Activated naive CD4-positive, alpha-beta T cell treated with anti-CD3 and anti-CD28 coated beads, Interleukin-2, amount 50 U/mL, for 24 hours (primary cell): ENCODE results near the gene MDK.

Experiments used
- H3K27ac Mint-ChIP-seq: one replicate; pipeline ENCODE4 v1.8.0; 2021; ENCODE audit warnings: mild to moderate bottlenecking, mixed read lengths
- H3K27me3 Mint-ChIP-seq: one replicate; pipeline ENCODE4 v1.8.0; 2021; ENCODE audit warnings: mixed read lengths
- H3K36me3 Mint-ChIP-seq: one replicate; pipeline ENCODE4 v1.8.0; 2021; ENCODE audit warnings: mixed read lengths
- H3K4me1 Mint-ChIP-seq: one replicate; pipeline ENCODE4 v1.8.0; 2021; ENCODE audit warnings: mixed read lengths
- H3K4me3 Mint-ChIP-seq: one replicate; pipeline ENCODE4 v1.8.0; 2021; ENCODE audit warnings: mild to moderate bottlenecking, mixed read lengths
- H3K9me3 Mint-ChIP-seq: one replicate; pipeline ENCODE4 v1.8.0; 2021; ENCODE audit warnings: mixed read lengths

The MDK gene

GRCh38 chr11:46392421-46393230 is 11.2 kb downstream of the MDK start:
- Mint-ChIP-seq H3K27ac (peak overlapping the region; percentile 70), H3K36me3 (peaks cover 3% of the 10 kb centered on the region)

GRCh38 chr11:46393231-46393616 is 11.8 kb downstream of the MDK start:
- H3K27ac Mint-ChIP-seq, result no peak overlapping the region
- peaks cover 4% of the 10 kb centered on the region for H3K36me3 Mint-ChIP-seq

More at GRCh38 chr11:46392421-46393230, 11.2 kb downstream of the MDK start:
- peaks cover 22% of the 10 kb centered on the region for H3K4me1 Mint-ChIP-seq
- peaks cover 20% of the 10 kb centered on the region for H3K27me3 Mint-ChIP-seq
- no peaks in the 10 kb centered on the region for H3K9me3 Mint-ChIP-seq
- peak overlapping the region; percentile 68 for H3K4me3 Mint-ChIP-seq

GRCh38 chr11:46393759-46394158 is 12.3 kb downstream of the MDK start:
- Mint-ChIP-seq H3K4me3 (no peak overlapping the region), H3K36me3 (peaks cover 4% of the 10 kb centered on the region), H3K9me3 (no peaks in the 10 kb centered on the region), H3K27ac (no peak overlapping the region), H3K4me1 (peaks cover 13% of the 10 kb centered on the region), H3K27me3 (peaks cover 14% of the 10 kb centered on the region)

More at GRCh38 chr11:46393231-46393616, 11.8 kb downstream of the MDK start:
- peaks cover 16% of the 10 kb centered on the region for H3K27me3 Mint-ChIP-seq
- H3K9me3 Mint-ChIP-seq, result no peaks in the 10 kb centered on the region
- H3K4me3 Mint-ChIP-seq, result peak overlapping the region; percentile 68
- H3K4me1 Mint-ChIP-seq, result peaks cover 18% of the 10 kb centered on the region

DNA sequence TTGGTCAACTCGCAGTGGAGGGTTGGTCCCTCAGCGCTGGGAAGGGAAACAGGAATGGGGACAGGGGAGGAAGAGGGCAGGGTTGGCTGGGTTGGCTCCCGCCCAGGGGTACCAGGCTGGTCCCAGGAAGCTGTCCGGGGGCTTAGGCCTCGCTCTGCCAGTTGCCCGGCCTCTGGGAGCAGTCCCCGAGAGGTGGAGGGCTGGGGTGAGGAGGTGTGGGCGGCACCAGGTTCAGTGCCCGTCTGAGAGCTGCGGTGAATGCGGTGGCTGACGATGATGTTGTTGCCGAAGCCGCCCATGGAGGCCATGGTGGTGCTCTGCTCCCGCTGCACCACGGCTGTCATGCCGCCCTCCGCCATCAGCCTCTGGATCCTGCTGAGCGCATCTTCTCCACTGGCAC is 16.1 kb downstream of the MDK start:
- H3K4me3 Mint-ChIP-seq, result no peak overlapping the region
- H3K27ac Mint-ChIP-seq, result peak overlapping the region; percentile 70
- no peaks in the 10 kb centered on the region for H3K9me3 Mint-ChIP-seq
- peaks cover 6% of the 10 kb centered on the region for H3K36me3 Mint-ChIP-seq
- peaks cover 6% of the 10 kb centered on the region for H3K27me3 Mint-ChIP-seq
- peaks cover 7% of the 10 kb centered on the region for H3K4me1 Mint-ChIP-seq

- Mint-ChIP-seq H3K4me3 (no peak overlapping the region), H3K9me3 (no peaks in the 10 kb centered on the region), H3K27ac (peak overlapping the region; percentile 62), H3K36me3 (peaks cover 15% of the 10 kb centered on the region), H3K4me1 (no peaks in the 10 kb centered on the region), H3K27me3 (no peaks in the 10 kb centered on the region)
These were observed 21.8 kb downstream of the MDK start for GRCh38 chr11:46402957-46403902.

- no peak overlapping the region for H3K4me3 Mint-ChIP-seq
- no peaks in the 10 kb centered on the region for H3K27me3 Mint-ChIP-seq
- H3K36me3 Mint-ChIP-seq, result peaks cover 17% of the 10 kb centered on the region
- no peaks in the 10 kb centered on the region for H3K9me3 Mint-ChIP-seq
- H3K4me1 Mint-ChIP-seq, result no peaks in the 10 kb centered on the region
- no peak overlapping the region for H3K27ac Mint-ChIP-seq
These were observed 23.1 kb downstream of the MDK start for GRCh38 chr11:46404476-46405017.

GRCh38 chr11:46407635-46408034 is 26.2 kb downstream of the MDK start:
- no peak overlapping the region for H3K27ac Mint-ChIP-seq
- no peaks in the 10 kb centered on the region for H3K9me3 Mint-ChIP-seq
- H3K36me3 Mint-ChIP-seq, result peaks cover 17% of the 10 kb centered on the region
- no peaks in the 10 kb centered on the region for H3K27me3 Mint-ChIP-seq
- H3K4me3 Mint-ChIP-seq, result no peak overlapping the region
- no peaks in the 10 kb centered on the region for H3K4me1 Mint-ChIP-seq

GRCh38 chr11:46408407-46408986 is 27.0 kb downstream of the MDK start:
- Mint-ChIP-seq H3K4me1 (no peaks in the 10 kb centered on the region), H3K36me3 (peaks cover 15% of the 10 kb centered on the region), H3K4me3 (no peak overlapping the region), H3K9me3 (no peaks in the 10 kb centered on the region), H3K27me3 (no peaks in the 10 kb centered on the region), H3K27ac (no peak overlapping the region)

DNA sequence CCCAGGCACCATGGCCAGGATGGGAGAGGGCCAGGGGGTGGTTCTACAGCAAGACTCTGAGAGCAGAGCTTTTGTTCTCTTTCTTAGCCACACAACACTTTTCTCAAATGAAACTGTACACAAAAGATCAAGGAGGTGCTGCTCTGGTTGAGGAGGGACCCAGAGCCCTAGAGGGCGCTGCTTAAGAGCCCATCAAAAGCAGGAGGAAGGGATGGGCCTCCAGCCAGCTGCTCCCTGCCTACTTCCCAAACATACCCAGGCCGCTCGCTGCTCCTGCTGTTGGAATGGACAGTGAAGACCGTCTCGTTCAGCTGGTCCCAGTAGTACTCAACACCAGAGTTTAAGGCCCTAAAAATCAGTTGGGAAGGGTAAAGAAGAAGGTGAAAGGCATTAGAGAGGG is 28.6 kb downstream of the MDK start:
- no peak overlapping the region for H3K4me3 Mint-ChIP-seq
- H3K9me3 Mint-ChIP-seq, result no peaks in the 10 kb centered on the region
- peaks cover 12% of the 10 kb centered on the region for H3K4me1 Mint-ChIP-seq
- peaks cover 15% of the 10 kb centered on the region for H3K36me3 Mint-ChIP-seq
- H3K27ac Mint-ChIP-seq, result no peak overlapping the region
- no peaks in the 10 kb centered on the region for H3K27me3 Mint-ChIP-seq

GRCh38 chr11:46413760-46414465 is 32.4 kb downstream of the MDK start:
- peaks cover 23% of the 10 kb centered on the region for H3K4me1 Mint-ChIP-seq
- H3K36me3 Mint-ChIP-seq, result peaks cover 12% of the 10 kb centered on the region
- H3K4me3 Mint-ChIP-seq, result no peak overlapping the region
- no peaks in the 10 kb centered on the region for H3K9me3 Mint-ChIP-seq
- H3K27ac Mint-ChIP-seq, result no peak overlapping the region
- no peaks in the 10 kb centered on the region for H3K27me3 Mint-ChIP-seq

GRCh38 chr11:46414466-46414796 is 33.0 kb downstream of the MDK start:
- H3K27me3 Mint-ChIP-seq, result no peaks in the 10 kb centered on the region
- H3K4me3 Mint-ChIP-seq, result no peak overlapping the region
- H3K4me1 Mint-ChIP-seq, result peaks cover 23% of the 10 kb centered on the region
- peaks cover 12% of the 10 kb centered on the region for H3K36me3 Mint-ChIP-seq
- no peaks in the 10 kb centered on the region for H3K9me3 Mint-ChIP-seq
- no peak overlapping the region for H3K27ac Mint-ChIP-seq

GRCh38 chr11:46414879-46415278 is 33.4 kb downstream of the MDK start:
- Mint-ChIP-seq H3K27me3 (no peaks in the 10 kb centered on the region), H3K4me1 (peaks cover 23% of the 10 kb centered on the region), H3K9me3 (no peaks in the 10 kb centered on the region), H3K27ac (no peak overlapping the region), H3K4me3 (no peak overlapping the region), H3K36me3 (peaks cover 11% of the 10 kb centered on the region)

DNA sequence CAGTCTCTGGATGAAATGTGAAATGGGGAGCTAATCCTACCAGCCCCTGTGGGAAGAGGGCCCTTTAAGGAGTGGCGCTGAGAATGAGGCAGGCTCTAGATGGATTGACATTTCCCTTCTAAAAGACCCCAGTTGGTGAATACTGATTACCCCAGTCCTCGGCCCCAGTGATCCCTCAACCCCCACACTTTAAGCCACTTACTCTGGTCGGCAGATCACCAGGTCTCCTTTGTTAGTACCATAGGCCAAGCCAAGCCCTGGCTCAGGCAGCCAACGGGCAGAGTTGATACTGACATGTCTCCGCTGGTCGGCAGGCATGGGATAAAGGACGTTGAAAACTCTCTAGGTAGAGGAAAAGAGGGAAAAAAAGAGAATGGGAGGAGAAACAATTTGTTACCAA is 36.2 kb downstream of the MDK start:
- H3K27ac Mint-ChIP-seq, result no peak overlapping the region

GRCh38 chr11:46418751-46419150 is 37.3 kb downstream of the MDK start:
- Mint-ChIP-seq H3K27me3 (no peaks in the 10 kb centered on the region), H3K9me3 (no peaks in the 10 kb centered on the region), H3K27ac (no peak overlapping the region), H3K4me1 (peaks cover 23% of the 10 kb centered on the region), H3K36me3 (peaks cover 20% of the 10 kb centered on the region), H3K4me3 (no peak overlapping the region)

More for the DNA sequence above, 36.2 kb downstream of the MDK start:
- Mint-ChIP-seq H3K9me3 (no peaks in the 10 kb centered on the region), H3K36me3 (peaks cover 17% of the 10 kb centered on the region), H3K4me1 (peaks cover 23% of the 10 kb centered on the region), H3K27me3 (no peaks in the 10 kb centered on the region), H3K4me3 (no peak overlapping the region)

DNA sequence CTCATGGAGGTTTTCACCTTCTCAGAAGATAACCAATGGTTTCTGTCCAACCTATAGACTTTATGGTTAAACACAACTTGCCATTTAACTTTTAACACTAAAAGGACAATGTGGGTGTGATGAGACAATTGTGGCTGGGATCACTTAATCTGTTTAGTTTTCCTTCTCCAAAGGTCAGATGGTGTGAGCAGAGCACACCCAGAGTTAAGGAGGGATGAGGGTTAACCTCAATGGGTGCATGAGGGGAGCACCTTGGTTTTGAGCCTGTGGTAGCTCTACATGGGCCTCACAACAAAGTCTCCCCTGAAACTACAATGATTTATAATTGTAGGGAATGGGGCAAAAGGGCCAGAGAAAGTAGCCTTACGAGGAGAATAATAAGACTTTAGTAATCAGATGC is 39.0 kb downstream of the MDK start:
- H3K27ac Mint-ChIP-seq, result no peak overlapping the region
- H3K36me3 Mint-ChIP-seq, result peaks cover 15% of the 10 kb centered on the region
- no peak overlapping the region for H3K4me3 Mint-ChIP-seq
- peaks cover 6% of the 10 kb centered on the region for H3K4me1 Mint-ChIP-seq
- no peaks in the 10 kb centered on the region for H3K9me3 Mint-ChIP-seq
- no peaks in the 10 kb centered on the region for H3K27me3 Mint-ChIP-seq
